Thyroid gland (tissue), 4 donors: ENCODE results near the gene CXorf49B.
"Not testable (repeated sequence)": the region's sequence is repeated elsewhere in the genome, so short reads cannot be mapped to it uniquely, and the experiment has no call there.

Source experiments
- CTCF ChIP-seq, 6 experiments: fragments of 200-600 bp in 3 of 6; fragments of 450-650 bp in 3 of 6; sonication (generic) in 3 of 6; IDR thresholded peaks; one replicate each; pipeline ENCODE4 v1.5.1; 2016 to 2019; ENCODE audit warnings: antibody characterized with exemption in 6 of 6, mild to moderate bottlenecking in 2 of 6, inconsistent platforms in 1 of 6, moderate library complexity in 1 of 6
- POLR2A ChIP-seq, 2 donors: fragments of 450-650 bp; IDR thresholded peaks; one replicate each; pipeline ENCODE4 v1.6.1; 2017; ENCODE audit warnings: antibody characterized with exemption in 2 of 2, mild to moderate bottlenecking in 2 of 2, moderate library complexity in 1 of 2

- not testable (repeated sequence) for TF ChIP-seq POLR2A, CTCF (IDR thresholded peaks at IDR 0.05)
Measured at GRCh38 chrX:71719195-71719594, 44.0 kb upstream of the CXorf49B start.
